A673 (cell line): ENCODE measurements around the gene FARP1. TPM values are rescaled to one million over a fixed set of nuclear protein-coding genes. Genes with fewer than 3 reads are reported as not detected.

Source experiments
- BruUV-seq: library from RNA; stranded (reverse); fragments of 400-500 nt; replicated peaks from 2 replicates; lab custom pipeline; 2021; lab: Mats Ljungman, UMichigan
- CTCF ChIA-PET: fragments of 300-600 bp; sonication (Branson Sonifier 250); formaldehyde crosslinking; loops from one replicate; lab custom pipeline; 2022; ENCODE audit warnings: antibody characterized with exemption; lab: Charles Lee
- POLR2A ChIA-PET: fragments of 300-600 bp; sonication (Branson Sonifier 250); formaldehyde crosslinking; loops from one replicate; lab custom pipeline; 2022; ENCODE audit warnings: antibody characterized with exemption; ENCODE audit not compliant: low non-redundant PET; lab: Charles Lee
- DNase-seq: peaks from one replicate; pipeline ENCODE4 v3.0.0-alpha.2; 2015; ENCODE audit warnings: low spot score
- H3K27ac ChIP-seq: fragments of 200-600 bp; sonication (generic); 2 replicates; pipeline ENCODE4 v1.5.1; 2016; ENCODE audit warnings: mixed run types, low read depth, mild to moderate bottlenecking, mixed read lengths, antibody characterized with exemption, low read length; ENCODE audit not compliant: poor library complexity, severe bottlenecking
- H3K27me3 ChIP-seq: fragments of 200-600 bp; sonication (generic); replicated peaks from 2 replicates; pipeline ENCODE4 v1.6.1; 2017; ENCODE audit warnings: mixed run types, low read depth, mild to moderate bottlenecking, mixed read lengths, antibody characterized with exemption, low read length; ENCODE audit not compliant: insufficient read depth, poor library complexity
- H3K36me3 ChIP-seq: fragments of 200-600 bp; sonication (generic); 2 replicates; pipeline ENCODE4 v1.6.1; 2016; ENCODE audit warnings: mixed run types, mild to moderate bottlenecking, mixed read lengths, antibody characterized with exemption, low read length; ENCODE audit not compliant: insufficient read depth, poor library complexity, severe bottlenecking
- H3K4me1 ChIP-seq: fragments of 200-600 bp; sonication (generic); 2 replicates; pipeline ENCODE4 v1.6.1; 2017; ENCODE audit warnings: mixed run types, mild to moderate bottlenecking, mixed read lengths, antibody characterized with exemption, low read length; ENCODE audit not compliant: insufficient read depth, poor library complexity, severe bottlenecking
- H3K4me3 ChIP-seq: fragments of 200-600 bp; sonication (generic); 2 replicates; pipeline ENCODE4 v1.5.1; 2016; ENCODE audit warnings: low read depth, mixed run types, mild to moderate bottlenecking, mixed read lengths, low read length; ENCODE audit not compliant: poor library complexity, severe bottlenecking
- H3K9me3 ChIP-seq: fragments of 200-600 bp; sonication (generic); 2 replicates; pipeline ENCODE4 v1.6.1; 2016; ENCODE audit warnings: mixed run types, low read depth, mild to moderate bottlenecking, mixed read lengths, antibody characterized with exemption, low read length; ENCODE audit not compliant: poor library complexity, severe bottlenecking
- EZH2 ChIP-seq: fragments of 200-600 bp; sonication (generic); IDR thresholded peaks from 2 replicates; pipeline ENCODE4 v1.6.1; 2017; ENCODE audit warnings: borderline replicate concordance, low read depth, mild to moderate bottlenecking, mixed read lengths, antibody characterized with exemption, low read length; ENCODE audit not compliant: poor library complexity, severe bottlenecking
- intact Hi-C: fragments of 100-400 bp; cut with micrococcal nuclease; formaldehyde crosslinking; loops from one replicate; pipeline ENCODE4 v1.10.0; 2022; ENCODE audit not compliant: unreplicated experiment
- total RNA-seq: library from RNA; stranded (reverse); gene quantifications from 2 replicates; pipeline ENCODE4 v1.2.3, GENCODE V29; 2021
- TF ChIP-seq, protein P1 (sequence below): fragments of 300-800, 200-600 bp; sonication (generic); conservative IDR thresholded peaks from 2 replicates; pipeline ENCODE4 v1.5.1; 2017; ENCODE audit warnings: low read depth, mild to moderate bottlenecking, antibody characterized with exemption, low read length, moderate library complexity, mixed read lengths

Gene FARP1
- total RNA-seq, 1 experiment from 2014 or later, result 177 TPM

DNA sequence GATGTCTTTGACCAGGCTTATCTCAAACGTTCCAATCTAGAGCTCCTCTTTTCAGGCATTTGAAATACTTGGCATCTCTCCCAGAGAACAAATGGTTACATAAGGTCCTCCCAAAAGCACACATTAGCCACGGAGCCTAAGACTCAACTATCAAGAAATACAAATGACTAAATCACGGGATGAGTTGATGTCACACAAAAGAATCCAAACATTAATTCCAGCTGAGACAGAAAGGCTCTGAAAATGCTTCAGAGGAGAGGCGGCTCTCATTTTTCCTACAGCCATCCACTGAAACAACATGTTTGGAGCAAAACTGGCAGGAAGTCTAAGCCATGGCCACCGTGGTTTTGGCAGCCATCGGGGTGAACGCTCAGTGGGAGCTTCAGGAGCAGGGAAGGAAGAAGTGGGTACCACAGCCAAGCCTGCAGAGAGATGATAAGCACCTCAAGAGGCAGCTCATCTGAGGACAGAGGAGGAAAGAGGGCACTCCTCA, 311.5 kb downstream of the FARP1 start:
- peak overlapping the region; percentile 53 for H3K27ac ChIP-seq
- no peaks in the 10 kb centered on the region for H3K9me3 ChIP-seq
- no peak overlapping the region for H3K4me3 ChIP-seq
- BruUV-seq, result no TSS peak
- peaks cover 15% of the 10 kb centered on the region for H3K4me1 ChIP-seq
- intact Hi-C loops, result no loop called here
- ChIA-PET POLR2A (no interaction called here), CTCF (interaction anchor here (1.0 kb wide), 1 partner anchor 9 kb away, joined by 4 read pairs; no protein-coding TSS in a partner anchor)
- H3K36me3 ChIP-seq, result peaks cover 22% of the 10 kb centered on the region
- no peaks in the 10 kb centered on the region for H3K27me3 ChIP-seq
- DNase-seq, result peak; percentile 82
- TF ChIP-seq, protein P1, sequence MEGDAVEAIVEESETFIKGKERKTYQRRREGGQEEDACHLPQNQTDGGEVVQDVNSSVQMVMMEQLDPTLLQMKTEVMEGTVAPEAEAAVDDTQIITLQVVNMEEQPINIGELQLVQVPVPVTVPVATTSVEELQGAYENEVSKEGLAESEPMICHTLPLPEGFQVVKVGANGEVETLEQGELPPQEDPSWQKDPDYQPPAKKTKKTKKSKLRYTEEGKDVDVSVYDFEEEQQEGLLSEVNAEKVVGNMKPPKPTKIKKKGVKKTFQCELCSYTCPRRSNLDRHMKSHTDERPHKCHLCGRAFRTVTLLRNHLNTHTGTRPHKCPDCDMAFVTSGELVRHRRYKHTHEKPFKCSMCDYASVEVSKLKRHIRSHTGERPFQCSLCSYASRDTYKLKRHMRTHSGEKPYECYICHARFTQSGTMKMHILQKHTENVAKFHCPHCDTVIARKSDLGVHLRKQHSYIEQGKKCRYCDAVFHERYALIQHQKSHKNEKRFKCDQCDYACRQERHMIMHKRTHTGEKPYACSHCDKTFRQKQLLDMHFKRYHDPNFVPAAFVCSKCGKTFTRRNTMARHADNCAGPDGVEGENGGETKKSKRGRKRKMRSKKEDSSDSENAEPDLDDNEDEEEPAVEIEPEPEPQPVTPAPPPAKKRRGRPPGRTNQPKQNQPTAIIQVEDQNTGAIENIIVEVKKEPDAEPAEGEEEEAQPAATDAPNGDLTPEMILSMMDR, result no peak
- no peak for TF ChIP-seq EZH2

- CTCF ChIA-PET, result no interaction called here
- POLR2A ChIA-PET, result interaction anchor here (0.5 kb wide), 1 partner anchor 121 kb away, joined by 7 read pairs; no protein-coding TSS in a partner anchor
- peaks cover 19% of the 10 kb centered on the region for H3K36me3 ChIP-seq
These were observed 313.5 kb downstream of the FARP1 start for GRCh38 chr13:98456413-98456845.

GRCh38 chr13:98457053-98457452, 314.2 kb downstream of the FARP1 start:
- H3K36me3 ChIP-seq, result peaks cover 19% of the 10 kb centered on the region
- ChIA-PET CTCF (no interaction called here), POLR2A (no interaction called here)
- H3K27ac ChIP-seq, result no peak overlapping the region
- H3K27me3 ChIP-seq, result no peaks in the 10 kb centered on the region
- TF ChIP-seq EZH2, result no peak
- TF ChIP-seq, protein P1, result no peak
- DNase-seq, result no peak
- H3K4me1 ChIP-seq, result peaks cover 11% of the 10 kb centered on the region
- no peaks in the 10 kb centered on the region for H3K9me3 ChIP-seq
- BruUV-seq, result no TSS peak
- H3K4me3 ChIP-seq, result no peak overlapping the region
- intact Hi-C loops, result no loop called here

More at GRCh38 chr13:98456413-98456845, 313.5 kb downstream of the FARP1 start:
- intact Hi-C loops, result no loop called here
- peaks cover 11% of the 10 kb centered on the region for H3K4me1 ChIP-seq
- BruUV-seq, result no TSS peak
- H3K9me3 ChIP-seq, result no peaks in the 10 kb centered on the region
- H3K27ac ChIP-seq, result no peak overlapping the region
- TF ChIP-seq, protein P1, result no peak
- TF ChIP-seq EZH2, result no peak
- H3K27me3 ChIP-seq, result no peaks in the 10 kb centered on the region
- no peak overlapping the region for H3K4me3 ChIP-seq
- no peak for DNase-seq
